SU-DHL-6 (cell line): ENCODE data around the gene RHBDD3.

Experiments
- H2AFZ ChIP-seq: fragments of 200-600 bp; sonication (generic); 2 replicates; pipeline ENCODE4 v1.6.1; 2014; ENCODE audit warnings: low read depth, mild to moderate bottlenecking, moderate library complexity, mixed read lengths, antibody characterized with exemption, low read length; ENCODE audit not compliant: severe bottlenecking
- H3F3A ChIP-seq: fragments of 200-600 bp; shearing (Covaris generic); 2 replicates; pipeline ENCODE4 v1.6.0; 2016; ENCODE audit warnings: antibody characterized with exemption, mild to moderate bottlenecking; ENCODE audit not compliant: insufficient read depth
- H3K27ac ChIP-seq: fragments of 200-600 bp; sonication (generic); 2 replicates; pipeline ENCODE4 v1.5.1; 2016; ENCODE audit warnings: low read depth, mild to moderate bottlenecking, low read length, moderate library complexity, mixed read lengths
- H3K27me3 ChIP-seq: fragments of 200-600 bp; sonication (generic), shearing (Covaris generic); 2 replicates; pipeline ENCODE4 v1.6.0; 2014; ENCODE audit warnings: mild to moderate bottlenecking, low read length
- H3K36me3 ChIP-seq: fragments of 200-600 bp; sonication (generic); 2 replicates; pipeline ENCODE4 v1.6.1; 2014; ENCODE audit warnings: mild to moderate bottlenecking, low read length, mixed read lengths
- H3K4me2 ChIP-seq: fragments of 300-600, 200-600 bp; shearing (Covaris generic), sonication (generic); 2 replicates; pipeline ENCODE4 v1.6.0; 2014; ENCODE audit warnings: low read length, low read depth, mild to moderate bottlenecking; ENCODE audit not compliant: poor library complexity, severe bottlenecking
- H3K4me3 ChIP-seq: fragments of 200-600 bp; sonication (generic); 2 replicates; pipeline ENCODE4 v1.5.1; 2014; ENCODE audit warnings: antibody characterized with exemption, low read length, mild to moderate bottlenecking, mixed read lengths; ENCODE audit not compliant: insufficient read depth, poor library complexity, severe bottlenecking
- H3K79me2 ChIP-seq: fragments of 200-600 bp; sonication (generic); 2 replicates; pipeline ENCODE4 v1.6.1; 2014; ENCODE audit warnings: mild to moderate bottlenecking, low read length, moderate library complexity; ENCODE audit not compliant: insufficient read depth
- H3K9ac ChIP-seq: fragments of 200-600 bp; sonication (generic); 2 replicates; pipeline ENCODE4 v1.7.0; 2014; ENCODE audit warnings: mild to moderate bottlenecking, low read length
- H3K9me2 ChIP-seq: fragments of 200-600 bp; sonication (generic); replicated peaks from 2 replicates; pipeline ENCODE4 v1.6.1; 2014; ENCODE audit warnings: low read length; ENCODE audit not compliant: insufficient read depth
- H3K9me3 ChIP-seq: fragments of 200-600 bp; sonication (generic); 2 replicates; pipeline ENCODE4 v1.6.1; 2014; ENCODE audit warnings: low read length, mixed read lengths; ENCODE audit not compliant: insufficient read depth
- H4K20me1 ChIP-seq: fragments of 200-600 bp; sonication (generic); 2 replicates; pipeline ENCODE4 v1.6.1; 2014; ENCODE audit warnings: low read depth, mild to moderate bottlenecking, antibody characterized with exemption, low read length, moderate library complexity, mixed read lengths
- CTCF ChIP-seq: fragments of 200-600 bp; sonication (generic); IDR thresholded peaks from one replicate; pipeline ENCODE4 v1.5.1; 2017; ENCODE audit warnings: antibody characterized with exemption, mild to moderate bottlenecking, low read length, moderate library complexity; ENCODE audit not compliant: insufficient read depth, poor library complexity, severe bottlenecking
- EZH2phosphoT487 ChIP-seq: fragments of 200-600 bp; sonication (generic), shearing (Covaris generic); conservative IDR thresholded peaks from 2 replicates; pipeline ENCODE4 v1.6.1; 2018; ENCODE audit warnings: mild to moderate bottlenecking, antibody characterized with exemption, low read length, moderate library complexity, mixed read lengths

The RHBDD3 gene

GRCh38 chr22:29300467-29300806, 32.7 kb upstream of the RHBDD3 start:
- Histone ChIP-seq H4K20me1 (no peaks in the 10 kb centered on the region; the same call in 1 of the 2 replicates), H3K9ac (no peak overlapping the region), H3K9me2 (no peaks in the 10 kb centered on the region), H3K4me3 (no peak overlapping the region), H2AFZ (no peak overlapping the region), H3K27ac (no peak overlapping the region), H3K4me2 (no peak overlapping the region), H3K9me3 (no peaks in the 10 kb centered on the region), H3K36me3 (peaks cover 23% of the 10 kb centered on the region), H3F3A (peaks cover 34% of the 10 kb centered on the region), H3K27me3 (no peaks in the 10 kb centered on the region), H3K79me2 (no peaks in the 10 kb centered on the region)
- TF ChIP-seq EZH2phosphoT487 (no peak), CTCF (no peak)

- Histone ChIP-seq H3K9ac (no peak overlapping the region), H2AFZ (no peak overlapping the region)
Observed at GRCh38 chr22:29299136-29299900, 31.5 kb upstream of the RHBDD3 start.

GRCh38 chr22:29298641-29299040, 30.9 kb upstream of the RHBDD3 start:
- Histone ChIP-seq H3K27me3 (no peaks in the 10 kb centered on the region), H3K9me2 (no peaks in the 10 kb centered on the region), H3K4me3 (no peak overlapping the region), H3K9me3 (no peaks in the 10 kb centered on the region), H3F3A (peaks cover 34% of the 10 kb centered on the region), H3K27ac (no peak overlapping the region), H3K4me2 (no peak overlapping the region), H3K36me3 (peaks cover 29% of the 10 kb centered on the region), H3K79me2 (no peaks in the 10 kb centered on the region), H2AFZ (no peak overlapping the region), H3K9ac (no peak overlapping the region), H4K20me1 (no peaks in the 10 kb centered on the region; the same call in 1 of the 2 replicates)
- no peak for TF ChIP-seq CTCF
- TF ChIP-seq EZH2phosphoT487: no peak

More at GRCh38 chr22:29299136-29299900, 31.5 kb upstream of the RHBDD3 start:
- Histone ChIP-seq H3K79me2 (no peaks in the 10 kb centered on the region), H3K9me2 (no peaks in the 10 kb centered on the region), H3K27ac (no peak overlapping the region), H3F3A (peaks cover 34% of the 10 kb centered on the region), H3K9me3 (no peaks in the 10 kb centered on the region), H3K36me3 (peaks cover 29% of the 10 kb centered on the region), H4K20me1 (no peaks in the 10 kb centered on the region; the same call in 1 of the 2 replicates), H3K27me3 (no peaks in the 10 kb centered on the region), H3K4me2 (no peak overlapping the region), H3K4me3 (no peak overlapping the region)
- no peak for TF ChIP-seq CTCF
- TF ChIP-seq EZH2phosphoT487: no peak
